Ishikawa (cell line): ENCODE measurements around the gene GPC6.
A peak's percentile ranks its signal among the peaks of the same experiment; 100 is the strongest.

Experiments used
- CEBPB ChIP-seq: IDR thresholded peaks from 2 replicates; pipeline ENCODE4 v1.6.1; 2012
- CREB1 ChIP-seq: IDR thresholded peaks from 2 replicates; pipeline ENCODE4 v1.6.1; 2012; ENCODE audit warnings: low read depth
- EGR1 ChIP-seq: IDR thresholded peaks from 2 replicates; pipeline ENCODE4 v1.6.1; 2012
- EP300 ChIP-seq: IDR thresholded peaks from 2 replicates; pipeline ENCODE4 v1.6.1; 2012; ENCODE audit warnings: borderline replicate concordance
- FOXM1 ChIP-seq: IDR thresholded peaks from 2 replicates; pipeline ENCODE4 v1.6.1; 2012; ENCODE audit warnings: low read depth, borderline replicate concordance
- NFIC ChIP-seq: IDR thresholded peaks from 2 replicates; pipeline ENCODE4 v1.6.1; 2012
- RAD21 ChIP-seq: IDR thresholded peaks from 2 replicates; pipeline ENCODE4 v1.6.1; 2012; ENCODE audit warnings: low read depth
- TAF1 ChIP-seq: IDR thresholded peaks from 2 replicates; pipeline ENCODE4 v1.6.1; 2012; ENCODE audit warnings: low read depth, mild to moderate bottlenecking
- TCF12 ChIP-seq: IDR thresholded peaks from 2 replicates; pipeline ENCODE4 v1.6.1; 2012; ENCODE audit warnings: low read depth
- TEAD4 ChIP-seq: IDR thresholded peaks from 2 replicates; pipeline ENCODE4 v1.6.1; 2012
- YY1 ChIP-seq: IDR thresholded peaks from 2 replicates; pipeline ENCODE4 v1.6.1; 2012; ENCODE audit warnings: low read depth
- ZBTB7A ChIP-seq: IDR thresholded peaks from 2 replicates; pipeline ENCODE4 v1.6.1; 2012; ENCODE audit warnings: low read depth
- TF ChIP-seq, protein P1 (sequence below): IDR thresholded peaks from 2 replicates; pipeline ENCODE4 v1.6.1; 2012
- TF ChIP-seq, protein P2 (sequence below): IDR thresholded peaks from 2 replicates; pipeline ENCODE4 v1.6.1; 2012; ENCODE audit warnings: low read depth, mild to moderate bottlenecking
- TF ChIP-seq, protein P3 (sequence below): IDR thresholded peaks from 2 replicates; pipeline ENCODE4 v1.6.1; 2012

GPC6 gene

DNA sequence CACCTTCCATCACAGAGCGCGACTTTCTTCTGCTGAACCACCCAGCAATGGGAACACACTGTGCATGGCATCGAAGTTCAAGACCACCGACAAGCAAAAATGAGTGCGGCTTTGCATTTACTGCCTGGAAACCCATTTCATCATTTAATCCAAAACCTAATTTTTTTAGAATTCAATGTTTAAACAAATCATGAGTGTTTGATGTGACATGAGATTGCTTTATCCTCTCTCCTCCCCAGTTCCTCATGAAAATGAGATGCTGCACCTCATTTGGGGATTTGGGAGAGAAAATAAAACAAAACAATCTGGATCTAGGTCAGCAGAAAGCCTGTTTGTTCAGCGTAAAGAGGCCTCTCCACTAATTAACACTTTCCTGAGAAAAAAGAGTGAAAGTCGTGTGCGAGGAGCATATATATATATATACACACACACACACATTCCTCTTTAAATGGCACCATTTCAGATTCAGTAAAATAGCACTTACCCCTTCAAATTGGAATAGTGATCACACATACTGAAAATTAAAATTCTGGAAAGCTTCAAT lies 1126.6 kb downstream of the GPC6 start:
- no peak for TF ChIP-seq NFIC
- TF ChIP-seq EP300, result no peak
- no peak for TF ChIP-seq TCF12
- TF ChIP-seq, protein P1, sequence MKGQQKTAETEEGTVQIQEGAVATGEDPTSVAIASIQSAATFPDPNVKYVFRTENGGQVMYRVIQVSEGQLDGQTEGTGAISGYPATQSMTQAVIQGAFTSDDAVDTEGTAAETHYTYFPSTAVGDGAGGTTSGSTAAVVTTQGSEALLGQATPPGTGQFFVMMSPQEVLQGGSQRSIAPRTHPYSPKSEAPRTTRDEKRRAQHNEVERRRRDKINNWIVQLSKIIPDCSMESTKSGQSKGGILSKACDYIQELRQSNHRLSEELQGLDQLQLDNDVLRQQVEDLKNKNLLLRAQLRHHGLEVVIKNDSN, result no peak
- TF ChIP-seq, protein P2, sequence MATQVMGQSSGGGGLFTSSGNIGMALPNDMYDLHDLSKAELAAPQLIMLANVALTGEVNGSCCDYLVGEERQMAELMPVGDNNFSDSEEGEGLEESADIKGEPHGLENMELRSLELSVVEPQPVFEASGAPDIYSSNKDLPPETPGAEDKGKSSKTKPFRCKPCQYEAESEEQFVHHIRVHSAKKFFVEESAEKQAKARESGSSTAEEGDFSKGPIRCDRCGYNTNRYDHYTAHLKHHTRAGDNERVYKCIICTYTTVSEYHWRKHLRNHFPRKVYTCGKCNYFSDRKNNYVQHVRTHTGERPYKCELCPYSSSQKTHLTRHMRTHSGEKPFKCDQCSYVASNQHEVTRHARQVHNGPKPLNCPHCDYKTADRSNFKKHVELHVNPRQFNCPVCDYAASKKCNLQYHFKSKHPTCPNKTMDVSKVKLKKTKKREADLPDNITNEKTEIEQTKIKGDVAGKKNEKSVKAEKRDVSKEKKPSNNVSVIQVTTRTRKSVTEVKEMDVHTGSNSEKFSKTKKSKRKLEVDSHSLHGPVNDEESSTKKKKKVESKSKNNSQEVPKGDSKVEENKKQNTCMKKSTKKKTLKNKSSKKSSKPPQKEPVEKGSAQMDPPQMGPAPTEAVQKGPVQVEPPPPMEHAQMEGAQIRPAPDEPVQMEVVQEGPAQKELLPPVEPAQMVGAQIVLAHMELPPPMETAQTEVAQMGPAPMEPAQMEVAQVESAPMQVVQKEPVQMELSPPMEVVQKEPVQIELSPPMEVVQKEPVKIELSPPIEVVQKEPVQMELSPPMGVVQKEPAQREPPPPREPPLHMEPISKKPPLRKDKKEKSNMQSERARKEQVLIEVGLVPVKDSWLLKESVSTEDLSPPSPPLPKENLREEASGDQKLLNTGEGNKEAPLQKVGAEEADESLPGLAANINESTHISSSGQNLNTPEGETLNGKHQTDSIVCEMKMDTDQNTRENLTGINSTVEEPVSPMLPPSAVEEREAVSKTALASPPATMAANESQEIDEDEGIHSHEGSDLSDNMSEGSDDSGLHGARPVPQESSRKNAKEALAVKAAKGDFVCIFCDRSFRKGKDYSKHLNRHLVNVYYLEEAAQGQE, result no peak
- TF ChIP-seq, protein P3, sequence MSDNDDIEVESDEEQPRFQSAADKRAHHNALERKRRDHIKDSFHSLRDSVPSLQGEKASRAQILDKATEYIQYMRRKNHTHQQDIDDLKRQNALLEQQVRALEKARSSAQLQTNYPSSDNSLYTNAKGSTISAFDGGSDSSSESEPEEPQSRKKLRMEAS, result no peak
- no peak for TF ChIP-seq ZBTB7A
- no peak for TF ChIP-seq EGR1
- TF ChIP-seq TEAD4, result no peak
- no peak for TF ChIP-seq CEBPB
- TF ChIP-seq TAF1, result no peak
- TF ChIP-seq FOXM1, result no peak
- no peak for TF ChIP-seq YY1
- no peak for TF ChIP-seq CREB1
- TF ChIP-seq RAD21, result no peak

DNA sequence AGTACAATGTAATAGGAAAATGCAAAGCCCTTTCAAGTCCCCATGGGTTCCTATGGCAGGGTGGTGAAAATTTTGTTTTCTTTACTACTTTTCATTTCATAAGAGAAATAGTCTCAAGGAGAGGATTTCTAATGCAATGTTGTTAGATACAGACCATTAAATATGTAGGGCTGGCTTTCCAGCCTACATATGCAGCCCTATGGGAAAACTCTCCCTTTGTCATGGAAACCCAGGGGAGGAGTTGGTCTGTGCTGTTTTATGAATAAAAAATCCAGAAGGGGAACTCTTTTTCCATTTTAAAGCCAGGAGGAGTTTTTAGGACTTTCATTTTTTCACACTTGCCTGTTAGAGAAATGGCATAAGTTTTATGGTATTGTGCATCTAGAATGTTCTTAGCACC lies 1133.3 kb downstream of the GPC6 start:
- no peak for TF ChIP-seq TCF12
- TF ChIP-seq FOXM1, result no peak
- TF ChIP-seq, protein P2, result no peak
- no peak for TF ChIP-seq ZBTB7A
- TF ChIP-seq EP300, result no peak

DNA sequence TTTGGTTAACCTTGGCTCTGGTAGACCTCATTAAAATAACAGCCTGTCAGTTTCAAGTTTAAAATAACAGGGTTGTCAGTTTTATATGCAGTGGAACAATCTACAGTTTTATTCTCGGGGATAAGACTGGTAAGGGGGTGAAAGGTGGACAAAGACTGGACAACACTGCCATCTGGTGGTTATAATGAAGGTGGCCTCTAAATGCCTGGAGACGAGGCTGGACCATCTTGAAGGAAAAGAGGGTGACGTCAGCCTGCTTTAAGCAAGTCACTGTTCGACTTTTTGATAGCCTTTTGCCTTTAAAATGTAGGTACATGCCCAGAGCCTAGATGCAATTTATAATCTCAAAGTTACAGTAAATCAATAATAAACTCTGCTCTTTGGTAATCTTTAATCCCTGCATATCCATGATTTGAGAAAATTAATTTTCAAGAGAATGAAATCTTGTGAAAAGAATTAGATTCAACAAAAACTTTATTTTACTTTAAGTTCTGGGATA lies 1135.9 kb downstream of the GPC6 start:
- TF ChIP-seq FOXM1 (no peak), RAD21 (peak; percentile 88)

DNA sequence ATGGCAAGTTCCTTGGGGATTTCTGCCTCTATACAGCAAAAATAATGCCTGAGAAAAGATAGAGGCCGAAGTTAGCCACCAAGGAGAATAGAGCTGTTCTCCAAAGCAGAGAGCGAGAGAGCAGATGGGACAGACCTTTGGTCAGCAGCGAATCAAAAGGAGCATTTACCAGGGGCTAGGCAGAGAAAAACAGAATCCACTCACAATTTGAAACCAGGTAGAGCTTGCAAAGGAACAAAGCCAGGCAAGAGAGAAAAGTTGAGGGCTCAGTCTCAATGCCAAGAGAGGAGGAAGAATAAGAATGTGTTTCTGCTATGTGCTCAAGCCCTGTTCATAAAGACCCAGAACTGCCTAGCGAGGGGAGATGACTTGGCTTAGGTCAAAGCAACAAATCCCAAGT lies 1140.1 kb downstream of the GPC6 start:
- no peak for TF ChIP-seq CREB1
- TF ChIP-seq TCF12, result no peak
- TF ChIP-seq RAD21, result no peak
- TF ChIP-seq YY1, result no peak
- TF ChIP-seq TAF1, result no peak
- TF ChIP-seq FOXM1, result no peak

DNA sequence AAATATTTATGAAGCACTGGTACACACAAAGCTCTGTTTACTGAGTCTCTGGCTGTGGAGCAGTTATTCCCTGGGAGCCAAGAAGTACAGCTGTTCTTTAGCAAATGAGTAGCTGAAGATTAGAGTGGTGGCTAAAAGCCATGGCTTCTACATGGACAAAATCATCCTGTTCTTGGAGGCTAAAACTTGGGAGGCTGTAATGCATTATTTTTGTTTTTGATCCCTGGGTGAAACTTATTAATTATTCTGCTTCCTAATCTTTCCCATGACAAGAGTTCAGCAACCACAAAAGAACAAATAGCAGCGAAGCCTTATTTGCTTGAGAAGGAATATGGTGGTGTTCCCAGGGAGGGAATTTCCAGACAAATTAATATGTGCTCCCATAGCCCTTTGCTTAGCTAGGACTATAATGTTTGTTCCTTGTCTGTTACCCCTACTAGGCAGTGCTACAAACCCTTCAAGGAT lies 1143.4 kb downstream of the GPC6 start:
- TF ChIP-seq CEBPB (no peak), CREB1 (no peak), TAF1 (no peak), TEAD4 (no peak), RAD21 (no peak), EGR1 (no peak), ZBTB7A (no peak), NFIC (no peak), YY1 (no peak), TCF12 (no peak), EP300 (no peak), FOXM1 (no peak)
- TF ChIP-seq, protein P2, result no peak
- TF ChIP-seq, protein P3, result no peak
- TF ChIP-seq, protein P1, result no peak
